HepG2 (cell line): ENCODE data around the gene SCN9A. TPM values are rescaled to one million over a fixed set of nuclear protein-coding genes. Genes with fewer than 3 reads are reported as not detected.

Source experiments
- AGO2 ChIP-seq: fragments of 200-400 bp; formaldehyde crosslinking; optimal IDR thresholded peaks from 2 replicates; pipeline ENCODE3; 2017; ENCODE audit warnings: mild to moderate bottlenecking, low read depth, low read length, moderate library complexity
- CREB1 ChIP-seq, 2 experiments: fragments of 450-650 bp in 1 of 2; IDR thresholded peaks; 2 replicates each; pipeline ENCODE4 v1.6.1; 2016 to 2017; ENCODE audit warnings: control low read depth in 1 of 2, mild to moderate bottlenecking in 1 of 2, missing compliant biosample characterization in 1 of 2, missing genetic modification characterization in 1 of 2
- CREM ChIP-seq, 2 experiments: sonication (generic) in 1 of 2; formaldehyde crosslinking in 1 of 2; IDR thresholded peaks; 2 replicates each; pipeline versions ENCODE4 v1.4.0 to v1.6.1; 2016 to 2020; ENCODE audit warnings: antibody characterized with exemption in 1 of 2, mild to moderate bottlenecking in 1 of 2, missing genetic modification reagents in 1 of 2
- EP300 ChIP-seq, 3 experiments: sonication (generic) in 1 of 3; formaldehyde crosslinking in 1 of 3; IDR thresholded peaks; 2 replicates each; pipeline versions ENCODE4 v1.5.1 to v1.6.1; 2011 to 2020; ENCODE audit warnings: low read depth in 2 of 3, low read length in 2 of 3, borderline replicate concordance in 1 of 3, improper control_type of control experiment in 1 of 3, mild to moderate bottlenecking in 1 of 3, missing genetic modification reagents in 1 of 3, moderate library complexity in 1 of 3
- KDM5A ChIP-seq: fragments of 200-600 bp; sonication (generic); IDR thresholded peaks from 2 replicates; pipeline ENCODE4 v1.7.0; 2018; ENCODE audit warnings: antibody characterized with exemption, mild to moderate bottlenecking, low read length, borderline replicate concordance
- NCOA2 ChIP-seq: sonication (generic); formaldehyde crosslinking; IDR thresholded peaks from 2 replicates; pipeline ENCODE4 v1.8.0; 2022; ENCODE audit warnings: inconsistent platforms
- NPAS2 ChIP-seq: sonication (generic); formaldehyde crosslinking; IDR thresholded peaks from 2 replicates; pipeline ENCODE4 v1.8.0; 2022; ENCODE audit warnings: mild to moderate bottlenecking, missing genetic modification reagents, borderline replicate concordance
- NR2F6 ChIP-seq, 2 experiments: IDR thresholded peaks; 2 replicates each; pipeline ENCODE4 v1.6.1; 2016; ENCODE audit warnings: antibody characterized with exemption in 1 of 2, mild to moderate bottlenecking in 1 of 2
- POGZ ChIP-seq: sonication (generic); formaldehyde crosslinking; IDR thresholded peaks from 2 replicates; pipeline ENCODE4 v1.4.0; 2020; ENCODE audit warnings: mild to moderate bottlenecking, missing genetic modification reagents
- RXRB ChIP-seq: IDR thresholded peaks from 2 replicates; pipeline ENCODE4 v1.6.1; 2016; ENCODE audit warnings: borderline replicate concordance, missing genetic modification reagents, missing compliant biosample characterization
- SOX6 ChIP-seq, 2 experiments: fragments of 450-650 bp in 1 of 2; sonication (generic) in 1 of 2; formaldehyde crosslinking in 1 of 2; IDR thresholded peaks; 2 replicates each; pipeline versions ENCODE4 v1.4.0 to v1.6.1; 2017 to 2020; ENCODE audit warnings: antibody characterized with exemption in 1 of 2, mild to moderate bottlenecking in 1 of 2, missing genetic modification reagents in 1 of 2
- ZNF234 ChIP-seq: sonication (generic); formaldehyde crosslinking; conservative IDR thresholded peaks from 2 replicates; pipeline ENCODE4 v1.5.1; 2020; ENCODE audit warnings: mild to moderate bottlenecking, missing genetic modification reagents
- ZNF282 ChIP-seq: fragments of 450-650 bp; IDR thresholded peaks from 2 replicates; pipeline ENCODE4 v1.6.1; 2018; ENCODE audit not compliant: partially characterized antibody
- ZNF552 ChIP-seq: sonication (generic); formaldehyde crosslinking; IDR thresholded peaks from 2 replicates; pipeline ENCODE4 v1.9.0; 2022; ENCODE audit warnings: missing genetic modification reagents, mild to moderate bottlenecking, borderline replicate concordance
- ZNF572 ChIP-seq: sonication (generic); formaldehyde crosslinking; IDR thresholded peaks from 2 replicates; pipeline ENCODE4 v1.5.1; 2020; ENCODE audit warnings: mild to moderate bottlenecking, missing genetic modification reagents
- polyA plus RNA-seq, 8 experiments: library from polyadenylated mRNA; depleted of rRNA in 3 of 8; stranded (reverse) in 7 of 8; unstranded in 1 of 8; fragments of >200 nt; fragmentation: Illumina TruSeq in 4 of 8; extraction: Trizol in 4 of 8; gene quantifications; 2 replicates each; pipeline versions ENCODE4 v1.2.1 to v1.2.3, GENCODE V29; 2011 to 2016; ENCODE audit warnings: low read depth in 4 of 8, missing spikeins in 1 of 8, mixed read lengths in 1 of 8; ENCODE audit not compliant: insufficient read depth in 1 of 8
- total RNA-seq, 5 experiments: library from RNA; depleted of rRNA; stranded (reverse); fragments of >200 nt; fragmentation: Illumina TruSeq; extraction: Trizol; gene quantifications; 2 replicates each; pipeline ENCODE4 v1.2.3, GENCODE V29; 2016; ENCODE audit warnings: low read depth in 1 of 5
- TF ChIP-seq, protein P1 (sequence below): IDR thresholded peaks from 2 replicates; pipeline ENCODE4 v1.6.1; 2016; ENCODE audit warnings: low read depth
- TF ChIP-seq, protein P2 (sequence below), 2 experiments: sonication (generic) in 1 of 2; formaldehyde crosslinking in 1 of 2; IDR thresholded peaks; 2 replicates each; pipeline versions ENCODE4 v1.4.0 to v1.6.1; 2018 to 2020; ENCODE audit warnings: missing genetic modification reagents in 2 of 2, borderline replicate concordance in 1 of 2, low read depth in 1 of 2, mild to moderate bottlenecking in 1 of 2, missing biosample characterization in 1 of 2
- TF ChIP-seq, protein P3 (sequence below), 2 experiments: sonication (generic) in 1 of 2; formaldehyde crosslinking in 1 of 2; IDR thresholded peaks; 2 replicates each; pipeline versions ENCODE4 v1.5.1 to v1.6.1; 2011 to 2020; ENCODE audit warnings: borderline replicate concordance in 1 of 2, low read depth in 1 of 2, low read length in 1 of 2, mild to moderate bottlenecking in 1 of 2, missing genetic modification reagents in 1 of 2, moderate library complexity in 1 of 2
- TF ChIP-seq, protein P4 (sequence below): sonication (generic); formaldehyde crosslinking; IDR thresholded peaks from 2 replicates; pipeline ENCODE4 v1.4.0; 2020; ENCODE audit warnings: mild to moderate bottlenecking, missing genetic modification reagents

Gene SCN9A
- total and polyA plus RNA-seq, 2 of the 13 experiments (the other 11 are each of a cell fraction or from before 2014, with no cell fraction given) = 15.3 to 24.3 TPM

DNA sequence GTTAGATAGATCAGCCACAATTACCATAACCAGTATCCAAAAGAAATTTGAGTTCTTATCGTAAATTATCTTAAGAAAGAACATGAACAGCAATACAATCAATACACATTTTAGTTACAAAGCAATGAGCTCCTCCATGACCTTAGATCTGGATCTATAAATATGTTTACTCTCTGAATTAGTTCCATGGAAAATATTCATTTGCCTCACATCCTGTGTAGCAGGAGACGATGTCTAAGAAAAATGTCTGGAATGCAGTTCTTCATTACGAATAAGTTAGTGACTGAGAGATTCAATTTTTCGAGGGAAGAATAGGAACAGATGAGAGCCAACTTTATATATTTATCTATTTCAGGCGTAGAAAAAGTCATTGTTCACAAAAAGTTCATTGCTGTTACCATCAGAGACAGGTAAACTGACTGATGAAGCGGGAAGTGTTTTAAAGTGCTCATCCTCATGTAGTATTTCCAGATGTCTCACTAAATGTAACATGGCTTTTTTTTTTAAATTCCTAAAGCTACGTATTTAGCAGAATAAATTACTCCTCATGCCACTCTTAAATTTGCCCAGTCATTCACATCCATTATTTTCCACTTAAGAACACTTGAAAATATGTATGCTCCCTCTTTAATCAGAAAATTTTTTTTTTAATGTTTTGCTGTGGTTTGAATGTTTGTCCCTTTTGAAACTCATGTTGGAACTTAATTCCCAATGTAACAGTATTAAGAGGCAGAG lies 141.5 kb downstream of the SCN9A start (continued):
- TF ChIP-seq NR2F6 (IDR thresholded peaks at IDR 0.05) (0 out of 2 replicates have a peak, but pooled peaks have one; percentile 23), NR2F6 (CRISPR knock-in tag; IDR thresholded peaks at IDR 0.05) (no peak), KDM5A (no peak), EP300 (IDR thresholded peaks at IDR 0.05; ENCODE audit: low read depth in 2 of 2, low read length in 2 of 2) (peak in 1 of 2 experiments; percentile 89; a peak in 2 of 4 replicates), EP300 (CRISPR knock-in tag; IDR thresholded peaks at IDR 0.05; ENCODE audit: borderline replicate concordance) (no peak), ZNF572 (CRISPR knock-in tag) (no peak), POGZ (CRISPR knock-in tag) (peak; percentile 94), RXRB (CRISPR knock-in tag) (peak; percentile 84), CREB1 (IDR thresholded peaks at IDR 0.05) (no peak), CREB1 (CRISPR knock-in tag; IDR thresholded peaks at IDR 0.05) (0 out of 2 replicates have a peak, but pooled peaks have one; percentile 22), SOX6 (IDR thresholded peaks at IDR 0.05) (no peak), SOX6 (CRISPR knock-in tag; IDR thresholded peaks at IDR 0.05) (peak; percentile 49; the same call in 1 of the 2 replicates), ZNF552 (CRISPR knock-in tag) (no peak), NCOA2 (peak; percentile 50; the same call in 1 of the 2 replicates), ZNF282 (no peak), ZNF234 (CRISPR knock-in tag) (no peak), CREM (IDR thresholded peaks at IDR 0.05) (peak; percentile 49; the same call in 1 of the 2 replicates), CREM (CRISPR knock-in tag; IDR thresholded peaks at IDR 0.05) (no peak), NPAS2 (CRISPR knock-in tag) (no peak), AGO2 (no peak)
- TF ChIP-seq, protein P1, sequence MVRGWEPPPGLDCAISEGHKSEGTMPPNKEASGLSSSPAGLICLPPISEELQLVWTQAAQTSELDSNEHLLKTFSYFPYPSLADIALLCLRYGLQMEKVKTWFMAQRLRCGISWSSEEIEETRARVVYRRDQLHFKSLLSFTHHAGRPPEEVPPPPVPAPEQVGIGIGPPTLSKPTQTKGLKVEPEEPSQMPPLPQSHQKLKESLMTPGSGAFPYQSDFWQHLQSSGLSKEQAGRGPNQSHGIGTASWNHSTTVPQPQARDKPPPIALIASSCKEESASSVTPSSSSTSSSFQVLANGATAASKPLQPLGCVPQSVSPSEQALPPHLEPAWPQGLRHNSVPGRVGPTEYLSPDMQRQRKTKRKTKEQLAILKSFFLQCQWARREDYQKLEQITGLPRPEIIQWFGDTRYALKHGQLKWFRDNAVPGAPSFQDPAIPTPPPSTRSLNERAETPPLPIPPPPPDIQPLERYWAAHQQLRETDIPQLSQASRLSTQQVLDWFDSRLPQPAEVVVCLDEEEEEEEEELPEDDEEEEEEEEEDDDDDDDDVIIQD (CRISPR knock-in tag) = peak; percentile 99
- TF ChIP-seq, protein P2, sequence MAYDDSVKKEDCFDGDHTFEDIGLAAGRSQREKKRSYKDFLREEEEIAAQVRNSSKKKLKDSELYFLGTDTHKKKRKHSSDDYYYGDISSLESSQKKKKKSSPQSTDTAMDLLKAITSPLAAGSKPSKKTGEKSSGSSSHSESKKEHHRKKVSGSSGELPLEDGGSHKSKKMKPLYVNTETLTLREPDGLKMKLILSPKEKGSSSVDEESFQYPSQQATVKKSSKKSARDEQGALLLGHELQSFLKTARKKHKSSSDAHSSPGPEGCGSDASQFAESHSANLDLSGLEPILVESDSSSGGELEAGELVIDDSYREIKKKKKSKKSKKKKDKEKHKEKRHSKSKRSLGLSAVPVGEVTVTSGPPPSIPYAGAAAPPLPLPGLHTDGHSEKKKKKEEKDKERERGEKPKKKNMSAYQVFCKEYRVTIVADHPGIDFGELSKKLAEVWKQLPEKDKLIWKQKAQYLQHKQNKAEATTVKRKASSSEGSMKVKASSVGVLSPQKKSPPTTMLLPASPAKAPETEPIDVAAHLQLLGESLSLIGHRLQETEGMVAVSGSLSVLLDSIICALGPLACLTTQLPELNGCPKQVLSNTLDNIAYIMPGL (CRISPR knock-in tag; IDR thresholded peaks at IDR 0.05; ENCODE audit: borderline replicate concordance in 1 of 2, low read depth in 1 of 2) = no peak
- TF ChIP-seq, protein P3, sequence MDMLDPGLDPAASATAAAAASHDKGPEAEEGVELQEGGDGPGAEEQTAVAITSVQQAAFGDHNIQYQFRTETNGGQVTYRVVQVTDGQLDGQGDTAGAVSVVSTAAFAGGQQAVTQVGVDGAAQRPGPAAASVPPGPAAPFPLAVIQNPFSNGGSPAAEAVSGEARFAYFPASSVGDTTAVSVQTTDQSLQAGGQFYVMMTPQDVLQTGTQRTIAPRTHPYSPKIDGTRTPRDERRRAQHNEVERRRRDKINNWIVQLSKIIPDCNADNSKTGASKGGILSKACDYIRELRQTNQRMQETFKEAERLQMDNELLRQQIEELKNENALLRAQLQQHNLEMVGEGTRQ (IDR thresholded peaks at IDR 0.05; ENCODE audit: low read depth, low read length) = no peak
- TF ChIP-seq, protein P3 (CRISPR knock-in tag; IDR thresholded peaks at IDR 0.05; ENCODE audit: borderline replicate concordance) = no peak
- TF ChIP-seq, protein P4, sequence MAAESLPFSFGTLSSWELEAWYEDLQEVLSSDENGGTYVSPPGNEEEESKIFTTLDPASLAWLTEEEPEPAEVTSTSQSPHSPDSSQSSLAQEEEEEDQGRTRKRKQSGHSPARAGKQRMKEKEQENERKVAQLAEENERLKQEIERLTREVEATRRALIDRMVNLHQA (CRISPR knock-in tag) = no peak
